Measurements from ENCODE around the gene DDX25. TPM values are rescaled to one million over a fixed set of nuclear protein-coding genes. Genes with fewer than 3 reads are reported as not detected.
A peak's percentile ranks its signal among the peaks of the same experiment; 100 is the strongest.

The DDX25 gene
- total RNA-seq, 4 donors from 2014 or later = 0.06 to 0.17 TPM; not detected in 2

GRCh38 chr11:125943661-125944349 is 39.5 kb downstream of the DDX25 start:
- Histone ChIP-seq H3K4me1 (peaks cover 7 to 19% (median 11%) of the 10 kb centered on the region in 4 donors), H3K9me3 (no peaks in the 10 kb centered on the region), H3K4me3 (no peak overlapping the region), H3K27ac (replicated peaks in 1 of 4) (no peak overlapping the region), H3K27me3 (no peaks in the 10 kb centered on the region), H3K36me3 (no peaks in the 10 kb centered on the region)
- intact Hi-C loops (cut with DNase I) = no loop called here
- DNase-seq (ENCODE audit: extremely low spot score) = no peak
- 93% methylated on average over 9 of the region's 9 CpGs for WGBS
- TF ChIP-seq EP300 (IDR thresholded peaks at IDR 0.05) (no peak), CTCF (IDR thresholded peaks at IDR 0.05) (no peak), POLR2AphosphoS5 (IDR thresholded peaks at IDR 0.05) (no peak), POLR2A (IDR thresholded peaks at IDR 0.05; ENCODE audit: low read depth) (no peak)

- Histone ChIP-seq H3K27me3 (no peaks in the 10 kb centered on the region), H3K36me3 (no peaks in the 10 kb centered on the region), H3K9me3 (no peaks in the 10 kb centered on the region), H3K27ac (replicated peaks in 1 of 4) (no peak overlapping the region), H3K4me1 (peaks cover 0 to 13% (median 8%) of the 10 kb centered on the region in 4 donors), H3K4me3 (no peak overlapping the region)
- peak; percentile 55 for DNase-seq (ENCODE audit: extremely low spot score)
- intact Hi-C loops (cut with DNase I) = no loop called here
- WGBS = 89% methylated on average over 12 of the region's 13 CpGs
- TF ChIP-seq EP300 (IDR thresholded peaks at IDR 0.05) = no peak
- no peak for TF ChIP-seq POLR2AphosphoS5 (IDR thresholded peaks at IDR 0.05)
- no peak for TF ChIP-seq POLR2A (IDR thresholded peaks at IDR 0.05; ENCODE audit: low read depth)
- TF ChIP-seq CTCF (IDR thresholded peaks at IDR 0.05) = no peak
Observed at GRCh38 chr11:125944350-125945010, 40.2 kb downstream of the DDX25 start.

GRCh38 chr11:125945011-125945796 is 40.9 kb downstream of the DDX25 start:
- Histone ChIP-seq H3K4me1 (peaks cover 0 to 10% (median 8%) of the 10 kb centered on the region in 4 donors), H3K27ac (replicated peaks in 1 of 4) (no peak overlapping the region), H3K9me3 (no peaks in the 10 kb centered on the region), H3K36me3 (no peaks in the 10 kb centered on the region), H3K4me3 (no peak overlapping the region), H3K27me3 (no peaks in the 10 kb centered on the region)
- intact Hi-C loops (cut with DNase I) = no loop called here
- DNase-seq (ENCODE audit: extremely low spot score) = peak; percentile 80
- 80% methylated on average over 15 of the region's 15 CpGs for WGBS
- TF ChIP-seq CTCF (IDR thresholded peaks at IDR 0.05) (no peak), EP300 (IDR thresholded peaks at IDR 0.05) (no peak), POLR2AphosphoS5 (IDR thresholded peaks at IDR 0.05) (no peak), POLR2A (IDR thresholded peaks at IDR 0.05; ENCODE audit: low read depth) (no peak)

- Histone ChIP-seq H3K27me3 (no peaks in the 10 kb centered on the region), H3K4me3 (no peak within 1 kb of the TSS), H3K27ac (replicated peaks in 1 of 4) (no peak within 1 kb of the TSS), H3K9me3 (no peaks in the 10 kb centered on the region), H3K4me1 (peaks cover 6 to 15% (median 12%) of the 10 kb centered on the region in 4 donors), H3K36me3 (no peaks in the 10 kb centered on the region)
- TF ChIP-seq POLR2AphosphoS5 (IDR thresholded peaks at IDR 0.05) (no peak), CTCF (IDR thresholded peaks at IDR 0.05) (no peak), POLR2A (IDR thresholded peaks at IDR 0.05; ENCODE audit: low read depth) (no peak), EP300 (IDR thresholded peaks at IDR 0.05) (no peak)
- peak; percentile 82 for DNase-seq (ENCODE audit: extremely low spot score)
- intact Hi-C loops (cut with DNase I) = no loop called here
- 91% methylated on average over 8 of the region's 8 CpGs for WGBS
Observed at GRCh38 chr11:125945797-125946520, 41.7 kb downstream of the DDX25 start, which contains the start of gene VSIG10L2. Gene VSIG10L2 (plus strand): TSS chr11:125946044. CDS start chr11:125946056, 12 bp downstream.

All from esophagus muscularis mucosa (tissue), 4 donors.